ENCODE measurements around the gene NAPA. TPM values are rescaled to one million over a fixed set of nuclear protein-coding genes. Genes with fewer than 3 reads are reported as not detected.
A peak's percentile ranks its signal among the peaks of the same experiment; 100 is the strongest.

NAPA gene
- total and polyA plus RNA-seq, 10 donors = 51.3 to 171 (median 89.8) TPM

GRCh38 chr19:47498561-47498960, 16.3 kb downstream of the NAPA start:
- no peak for DNase-seq
- Histone ChIP-seq H3K4me3 (no peak overlapping the region), H3K4me1 (peaks cover 0 to 8% (median 0%) of the 10 kb centered on the region in 6 donors), H3K27me3 (replicated peaks in 1 of 7) (no peaks in the 10 kb centered on the region), H3K36me3 (peaks cover 4 to 100% (median 74%) of the 10 kb centered on the region in 6 donors), H3K27ac (no peak overlapping the region), H3K9me3 (no peaks in the 10 kb centered on the region)
- 89 to 98% (median 95%) methylated on average over 5 of the region's 5 CpGs for WGBS, 5 donors
- intact Hi-C loops (cut with DNase I; ENCODE audit: low total_unique reads) = no loop called here
- TF ChIP-seq POLR2A (IDR thresholded peaks at IDR 0.05) (no peak), CTCF (IDR thresholded peaks at IDR 0.05 in 8 of 11, conservative IDR thresholded peaks at IDR 0.05 in 3 of 11) (no peak), POLR2AphosphoS5 (IDR thresholded peaks at IDR 0.05) (no peak)

- intact Hi-C loops (cut with DNase I; ENCODE audit: low total_unique reads) = no loop called here
- no peak for DNase-seq
- Histone ChIP-seq H3K36me3 (peaks cover 4 to 100% (median 73%) of the 10 kb centered on the region in 6 donors), H3K27me3 (replicated peaks in 1 of 7) (no peaks in the 10 kb centered on the region), H3K9me3 (no peaks in the 10 kb centered on the region), H3K4me1 (peaks cover 0 to 14% (median 0%) of the 10 kb centered on the region in 6 donors), H3K4me3 (no peak overlapping the region), H3K27ac (no peak overlapping the region)
- TF ChIP-seq POLR2A (IDR thresholded peaks at IDR 0.05) (no peak), POLR2AphosphoS5 (IDR thresholded peaks at IDR 0.05) (peak in 1 of 3 donors; percentile 19)
- 87 to 94% (median 91%) methylated on average over 13 to 14 of the region's 14 CpGs for WGBS, 5 donors
Measured at GRCh38 chr19:47497821-47498520, 16.9 kb downstream of the NAPA start.

GRCh38 chr19:47497050-47497766, 17.7 kb downstream of the NAPA start:
- no peaks in the 10 kb centered on the region for H3K27me3 ChIP-seq (replicated peaks in 1 of 7)
- TF ChIP-seq POLR2AphosphoS5 (IDR thresholded peaks at IDR 0.05) (peak in 1 of 3 donors; percentile 46), POLR2A (IDR thresholded peaks at IDR 0.05) (no peak), CTCF (IDR thresholded peaks at IDR 0.05 in 8 of 11, conservative IDR thresholded peaks at IDR 0.05 in 3 of 11) (no peak)
- intact Hi-C loops (cut with DNase I; ENCODE audit: low total_unique reads) = no loop called here
- no peaks in the 10 kb centered on the region for H3K9me3 ChIP-seq
- H3K36me3 ChIP-seq = peaks cover 4 to 100% (median 75%) of the 10 kb centered on the region in 6 donors
- no peak overlapping the region for H3K27ac ChIP-seq
- WGBS, 5 donors = 85 to 91% (median 88%) methylated on average over 16 to 23 of the region's 23 CpGs
- DNase-seq = no peak
- peaks cover 0 to 14% (median 0%) of the 10 kb centered on the region in 6 donors for H3K4me1 ChIP-seq
- no peak overlapping the region for H3K4me3 ChIP-seq

GRCh38 chr19:47495478-47496372, 19.1 kb downstream of the NAPA start:
- TF ChIP-seq POLR2AphosphoS5 (IDR thresholded peaks at IDR 0.05) = peak in 1 of 3 donors; percentile 25
- TF ChIP-seq CTCF (IDR thresholded peaks at IDR 0.05 in 8 of 11, conservative IDR thresholded peaks at IDR 0.05 in 3 of 11) = no peak
- TF ChIP-seq POLR2A (IDR thresholded peaks at IDR 0.05) = no peak
- peaks cover 4 to 100% (median 78%) of the 10 kb centered on the region in 6 donors for H3K36me3 ChIP-seq
- no peak overlapping the region for H3K4me3 ChIP-seq
- H3K27me3 ChIP-seq (replicated peaks in 1 of 7) = no peaks in the 10 kb centered on the region
- no peak overlapping the region for H3K27ac ChIP-seq
- peaks cover 0 to 14% (median 0%) of the 10 kb centered on the region in 6 donors for H3K4me1 ChIP-seq
- intact Hi-C loops (cut with DNase I; ENCODE audit: low total_unique reads) = no loop called here
- no peaks in the 10 kb centered on the region for H3K9me3 ChIP-seq
- WGBS, 5 donors = 66 to 81% (median 77%) methylated on average over 15 to 17 of the region's 17 CpGs
- DNase-seq = no peak

All from spleen (tissue), 11 donors.